Esophagus squamous epithelium (tissue), 4 donors: Measurements from ENCODE around the gene SYTL2.

Source experiments
- POLR2A ChIP-seq, 4 donors: fragments of 450-650 bp; IDR thresholded peaks; one replicate each; pipeline ENCODE4 v1.6.1; 2017; ENCODE audit warnings: antibody characterized with exemption in 4 of 4, mild to moderate bottlenecking in 4 of 4, moderate library complexity in 3 of 4
- TF ChIP-seq, protein P1 (sequence below), 6 experiments: fragments of 450-650 bp in 4 of 6; fragments of 200-600 bp in 2 of 6; sonication (generic) in 2 of 6; IDR thresholded peaks; one replicate each; pipeline ENCODE4 v1.5.1; 2016 to 2019; ENCODE audit warnings: antibody characterized with exemption in 6 of 6, mild to moderate bottlenecking in 4 of 6, moderate library complexity in 4 of 6

DNA sequence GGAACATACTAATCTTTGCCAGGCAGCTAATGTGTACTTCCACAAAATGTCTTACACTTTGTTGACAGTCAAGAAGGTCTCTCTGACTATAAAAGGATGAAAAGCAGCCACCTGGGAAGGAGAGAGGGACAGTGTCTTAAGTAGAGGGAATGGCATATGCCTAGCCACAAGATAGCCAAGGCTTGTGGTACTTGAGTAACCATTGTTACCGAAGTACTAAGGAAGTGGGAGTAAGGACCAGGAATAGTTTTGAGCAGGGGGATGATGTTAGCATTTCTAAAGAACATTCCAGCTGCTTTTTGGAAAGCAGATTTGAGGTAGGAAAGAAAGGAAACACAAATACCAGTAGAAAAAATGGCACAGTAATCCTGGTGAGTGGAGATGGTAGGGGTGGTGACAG lies 159.8 kb downstream of the SYTL2 start:
- TF ChIP-seq, protein P1, sequence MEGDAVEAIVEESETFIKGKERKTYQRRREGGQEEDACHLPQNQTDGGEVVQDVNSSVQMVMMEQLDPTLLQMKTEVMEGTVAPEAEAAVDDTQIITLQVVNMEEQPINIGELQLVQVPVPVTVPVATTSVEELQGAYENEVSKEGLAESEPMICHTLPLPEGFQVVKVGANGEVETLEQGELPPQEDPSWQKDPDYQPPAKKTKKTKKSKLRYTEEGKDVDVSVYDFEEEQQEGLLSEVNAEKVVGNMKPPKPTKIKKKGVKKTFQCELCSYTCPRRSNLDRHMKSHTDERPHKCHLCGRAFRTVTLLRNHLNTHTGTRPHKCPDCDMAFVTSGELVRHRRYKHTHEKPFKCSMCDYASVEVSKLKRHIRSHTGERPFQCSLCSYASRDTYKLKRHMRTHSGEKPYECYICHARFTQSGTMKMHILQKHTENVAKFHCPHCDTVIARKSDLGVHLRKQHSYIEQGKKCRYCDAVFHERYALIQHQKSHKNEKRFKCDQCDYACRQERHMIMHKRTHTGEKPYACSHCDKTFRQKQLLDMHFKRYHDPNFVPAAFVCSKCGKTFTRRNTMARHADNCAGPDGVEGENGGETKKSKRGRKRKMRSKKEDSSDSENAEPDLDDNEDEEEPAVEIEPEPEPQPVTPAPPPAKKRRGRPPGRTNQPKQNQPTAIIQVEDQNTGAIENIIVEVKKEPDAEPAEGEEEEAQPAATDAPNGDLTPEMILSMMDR (IDR thresholded peaks at IDR 0.05), result no peak
- no peak for TF ChIP-seq POLR2A (IDR thresholded peaks at IDR 0.05)
